Measurements from ENCODE around the gene MSRB3.
A peak's percentile ranks its signal among the peaks of the same experiment; 100 is the strongest.
"Not testable (repeated sequence)": the region's sequence is repeated elsewhere in the genome, so short reads cannot be mapped to it uniquely, and the experiment has no call there.

The MSRB3 gene

GRCh38 chr12:65278576-65279368 lies at the start of gene MSRB3:
Gene MSRB3, plus strand, starts transcription at chr12:65278683. Its CDS starts 29,897 bp downstream, at chr12:65308580.
- DNase-seq, result peak; percentile 59

GRCh38 chr12:65229441-65229840 lies 49.0 kb upstream of the MSRB3 start:
- DNase-seq, result no peak

- DNase-seq, result no peak
Observed at GRCh38 chr12:65232476-65233077, 45.9 kb upstream of the MSRB3 start.

GRCh38 chr12:65237153-65237552 lies 41.3 kb upstream of the MSRB3 start:
- DNase-seq, result no peak

DNA sequence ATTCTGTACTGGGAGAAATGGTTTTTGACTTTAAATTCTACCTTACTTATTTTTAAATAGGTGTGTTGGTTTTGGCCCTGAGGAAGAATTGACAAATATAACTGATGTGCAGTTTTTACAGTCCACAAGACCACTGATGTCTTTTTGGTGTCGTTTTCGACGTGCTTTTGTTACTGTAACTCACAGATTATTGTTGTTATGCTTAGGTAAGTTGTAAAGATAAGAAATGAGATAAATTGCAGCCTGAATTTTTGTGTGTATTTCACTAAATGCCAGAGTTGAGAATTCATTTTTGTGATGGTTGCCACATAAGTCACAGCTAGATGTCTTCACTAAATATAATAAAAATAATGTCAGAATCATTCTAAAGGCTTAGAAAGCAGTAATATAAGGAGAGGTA lies 39.9 kb upstream of the MSRB3 start:
- DNase-seq, result no peak

GRCh38 chr12:65248656-65249633 lies 29.5 kb upstream of the MSRB3 start:
- no peak for DNase-seq

GRCh38 chr12:65252515-65252914 lies 26.0 kb upstream of the MSRB3 start:
- no peak for DNase-seq

- no peak for DNase-seq
Observed at GRCh38 chr12:65257986-65258385, 20.5 kb upstream of the MSRB3 start.

DNA sequence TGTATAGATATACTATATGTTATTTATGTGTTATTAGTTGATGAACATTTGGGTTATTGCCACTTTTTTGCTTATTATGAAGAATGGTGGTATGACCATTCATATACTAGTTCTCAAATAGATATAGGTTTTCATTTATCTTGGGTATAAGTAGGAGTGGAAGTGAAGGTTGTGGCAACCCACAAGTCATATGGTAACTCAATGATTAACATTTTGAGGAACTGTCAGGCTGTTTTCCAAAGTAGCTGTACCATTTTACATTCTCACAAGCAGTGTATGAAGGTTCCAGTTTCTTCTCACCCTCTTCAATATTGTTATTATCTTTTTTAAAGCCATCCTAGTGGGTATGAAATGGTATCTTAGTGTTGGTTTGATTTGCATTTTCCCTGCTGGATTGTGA lies 19.0 kb upstream of the MSRB3 start:
- no peak for DNase-seq

GRCh38 chr12:65263777-65264176 lies 14.7 kb upstream of the MSRB3 start:
- no peak for DNase-seq

DNA sequence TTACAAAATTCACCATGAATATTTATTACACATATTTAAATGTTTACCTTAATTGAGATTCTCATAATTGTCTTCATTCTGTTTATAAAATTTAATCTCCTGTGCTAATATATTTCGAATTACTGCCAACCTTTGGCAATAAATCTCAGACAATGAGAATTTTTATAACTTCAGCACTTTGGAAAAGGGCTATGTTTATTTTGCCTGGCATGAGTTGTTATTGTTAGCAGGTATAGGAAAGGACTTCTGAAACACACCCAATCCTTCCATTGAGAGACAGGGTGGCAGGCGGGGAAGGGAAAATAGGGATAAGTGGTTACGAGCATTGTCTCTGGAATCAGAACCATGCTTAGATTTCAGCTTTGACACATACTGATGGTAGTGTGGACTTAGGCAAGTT lies 12.1 kb upstream of the MSRB3 start:
- DNase-seq, result no peak

GRCh38 chr12:65269603-65270002 lies 8.9 kb upstream of the MSRB3 start:
- DNase-seq, result no peak

DNA sequence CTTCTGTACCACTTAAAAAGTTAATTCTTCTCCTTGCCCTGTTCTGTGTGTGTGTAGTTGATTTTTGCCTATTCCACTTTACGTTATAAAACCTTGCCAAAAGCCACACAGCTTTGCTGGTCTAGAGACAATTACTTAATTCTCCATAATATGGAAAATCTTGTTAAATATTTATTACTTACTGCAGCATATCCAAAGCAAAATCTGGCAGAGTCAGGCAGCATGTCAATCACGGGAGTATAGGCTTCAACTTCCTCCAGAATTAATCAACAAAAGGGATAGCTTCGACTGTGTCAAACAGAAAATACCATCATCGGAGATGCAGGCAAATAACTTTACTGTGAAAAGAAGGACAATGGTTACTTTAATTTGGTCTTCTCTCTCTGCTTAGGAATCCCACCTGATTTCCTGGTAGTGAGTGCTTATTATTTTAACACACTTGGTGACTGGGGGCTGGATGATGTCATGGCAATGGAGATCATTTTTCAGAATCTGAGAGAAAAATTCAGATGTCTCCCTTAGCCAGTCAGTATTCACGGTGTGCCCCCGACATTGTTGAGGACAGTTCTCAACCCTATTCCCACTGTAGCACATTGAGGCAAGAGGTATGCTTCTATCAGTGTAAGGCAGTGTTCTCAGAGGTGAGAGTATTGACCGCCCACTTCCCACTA lies 3.7 kb upstream of the MSRB3 start:
- no peak for DNase-seq

DNA sequence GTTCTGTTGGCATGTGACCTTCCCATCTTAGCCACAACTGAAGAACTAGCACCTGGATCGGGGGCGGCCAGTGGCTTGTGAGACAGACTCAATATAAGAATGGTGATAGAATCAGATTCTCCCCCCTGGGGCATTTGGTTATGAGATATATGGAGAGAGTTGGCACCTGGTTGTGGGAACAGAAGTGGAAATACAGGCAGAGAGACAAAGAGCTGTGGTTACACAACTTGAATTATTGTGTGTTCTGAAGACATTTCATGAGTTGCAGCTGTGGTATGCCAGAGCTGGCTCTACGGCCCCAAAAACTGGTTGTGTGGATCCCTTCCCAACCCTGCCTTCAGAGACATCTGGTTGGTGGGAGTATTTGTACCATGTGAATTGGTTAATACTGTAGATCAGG lies 2.9 kb upstream of the MSRB3 start:
- no peak for DNase-seq

GRCh38 chr12:65276916-65277530 lies 1.5 kb upstream of the MSRB3 start:
- DNase-seq, result no peak

DNA sequence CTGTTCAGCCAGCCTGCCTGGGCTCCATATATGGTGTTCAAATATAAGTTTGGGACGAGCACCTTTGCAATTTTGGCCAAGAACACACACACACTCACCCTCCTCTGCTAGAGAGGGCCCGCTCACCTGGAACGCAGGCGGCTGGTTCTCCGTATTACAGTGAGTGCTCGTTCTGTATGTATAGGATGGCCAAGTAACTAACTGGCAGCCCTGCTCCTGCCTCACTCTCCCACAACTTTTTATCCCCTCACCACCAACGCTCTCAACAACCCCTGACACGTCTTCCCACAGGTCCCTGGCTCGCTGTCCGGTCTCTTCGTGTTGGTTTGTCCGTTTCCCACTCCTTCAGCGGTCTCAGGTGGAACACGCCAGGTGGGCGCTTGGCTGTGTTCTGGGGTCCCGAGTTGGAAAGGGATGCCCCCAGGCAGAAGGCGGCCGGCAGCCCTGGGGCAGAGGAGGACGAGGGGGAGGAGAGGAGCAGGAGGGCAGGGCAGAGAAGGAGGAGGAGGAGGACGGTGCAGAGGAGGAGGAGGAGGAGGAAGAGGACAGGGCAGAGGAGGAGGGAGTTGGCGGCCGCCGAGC lies 398 bp upstream of the MSRB3 start:
- DNase-seq, result no peak

DNA sequence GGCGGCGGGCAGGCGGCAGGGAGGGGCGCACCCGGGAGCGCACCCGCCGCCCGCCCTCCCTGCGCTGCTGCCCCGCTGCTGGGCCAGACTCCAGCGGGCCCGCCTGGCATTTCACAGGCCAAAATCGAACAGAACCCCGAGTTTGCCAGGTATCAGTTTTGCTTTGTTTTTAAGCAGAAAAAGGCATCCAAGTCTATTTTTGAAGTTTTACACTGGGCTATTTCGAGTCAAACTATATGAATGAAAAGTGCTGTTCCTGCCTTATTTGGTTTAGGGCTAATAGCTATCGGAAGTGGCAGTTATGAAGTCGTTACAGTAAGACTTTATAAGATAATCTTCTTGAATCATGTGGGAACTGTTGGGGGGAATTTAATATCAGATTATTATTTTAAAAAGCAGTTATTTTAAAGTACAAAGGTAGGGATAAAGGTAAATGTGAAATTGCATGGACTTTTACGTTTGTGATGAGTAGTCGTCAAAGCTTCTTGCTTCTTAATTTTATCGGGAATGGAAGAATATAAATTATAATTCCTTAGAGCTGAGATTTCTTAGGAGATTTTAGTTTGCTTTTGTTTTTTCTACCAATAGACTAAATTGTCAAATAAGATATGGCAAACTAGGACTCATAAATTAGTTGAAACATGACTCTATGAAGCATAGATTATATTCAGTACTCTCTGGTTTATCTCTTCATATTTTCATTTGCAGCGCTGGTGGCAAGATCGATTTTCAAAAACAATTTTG lies 1.1 kb downstream of the MSRB3 start:
- DNase-seq, result no peak

DNA sequence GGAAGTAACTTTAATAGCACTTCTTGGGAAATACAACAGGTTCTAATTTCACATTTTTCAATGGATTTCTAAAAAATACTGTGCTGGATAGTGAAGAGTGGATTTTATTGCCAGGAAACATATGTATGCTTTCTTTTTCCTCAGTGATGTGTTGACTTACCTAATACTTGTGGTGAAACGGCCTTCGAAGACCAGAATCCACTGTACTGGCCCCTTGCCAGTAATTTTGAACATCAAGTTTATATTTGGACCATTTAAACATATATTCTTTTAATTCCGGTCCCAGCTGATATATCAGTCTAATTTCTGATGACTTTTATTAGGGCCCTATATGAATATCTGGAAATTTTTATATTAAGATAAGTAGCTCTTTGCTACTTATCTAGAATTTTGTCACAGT lies 1.8 kb downstream of the MSRB3 start:
- DNase-seq, result no peak

DNA sequence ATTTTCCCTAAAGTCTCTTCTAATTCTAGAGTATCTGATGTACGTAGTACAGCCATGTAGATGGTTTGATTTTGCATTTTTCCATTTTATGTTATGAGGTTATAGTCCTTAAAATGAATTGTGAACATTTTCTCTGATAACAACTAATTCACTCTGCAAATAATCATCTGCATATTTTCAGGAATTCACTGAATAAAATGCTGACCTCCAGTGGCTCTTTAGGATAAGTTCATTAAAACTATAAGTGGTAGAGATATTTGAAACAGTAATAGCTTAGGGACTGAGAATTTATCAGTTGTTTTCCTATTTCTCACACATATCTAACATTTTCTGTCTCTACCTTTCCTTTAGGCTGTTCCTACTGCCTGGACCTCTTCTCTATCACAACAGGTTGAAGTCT lies 4.4 kb downstream of the MSRB3 start:
- DNase-seq, result no peak

DNA sequence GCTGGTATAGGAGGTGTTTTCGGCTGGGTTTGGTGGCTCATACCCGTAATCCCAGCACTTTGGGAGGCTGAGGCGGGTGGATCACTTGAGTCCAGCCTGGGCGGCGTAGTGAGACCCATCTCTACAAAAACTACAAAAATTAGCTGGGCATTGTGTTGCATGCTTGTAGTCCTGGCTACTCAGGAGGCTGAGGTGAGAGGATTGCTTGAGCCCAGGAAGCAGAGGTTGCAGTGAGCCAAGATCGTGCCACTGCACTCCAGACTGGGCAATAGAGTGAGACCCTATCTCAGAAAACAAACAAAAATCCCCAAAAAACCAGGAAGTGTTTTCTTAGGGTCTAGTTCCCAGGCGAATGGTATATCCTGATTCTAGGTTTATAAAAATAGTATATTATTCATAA lies 7.0 kb downstream of the MSRB3 start:
- not testable (repeated sequence) for DNase-seq

DNA sequence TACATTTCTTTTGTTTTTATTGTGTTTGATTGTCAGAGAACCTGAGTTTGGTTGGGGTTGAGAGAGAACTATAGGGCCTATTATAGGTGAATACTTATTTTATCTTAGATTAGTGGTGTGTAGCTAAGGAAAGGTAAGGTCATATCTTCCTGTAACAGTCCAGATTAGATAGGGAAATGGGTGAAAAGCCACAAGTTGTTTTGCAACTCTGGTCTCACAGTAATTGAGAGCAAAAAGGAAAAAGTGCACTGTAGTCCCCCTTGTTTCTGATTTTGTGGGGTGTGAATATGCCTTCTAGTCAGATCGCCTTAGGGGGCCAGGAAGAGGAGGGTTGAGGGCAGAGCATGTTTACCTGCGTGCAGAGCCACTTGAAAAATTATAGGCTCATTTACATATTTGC lies 8.9 kb downstream of the MSRB3 start:
- DNase-seq, result no peak

Data from activated CD8-positive, alpha-beta memory T cell treated with anti-CD3 and anti-CD28 coated beads for 24 hours (primary cell).